Renal pelvis (tissue), 4 donors: ENCODE measurements around the gene PHPT1. TPM values are rescaled to one million over a fixed set of nuclear protein-coding genes. Genes with fewer than 3 reads are reported as not detected.
"Not testable (repeated sequence)": the region's sequence is repeated elsewhere in the genome, so short reads cannot be mapped to it uniquely, and the experiment has no call there.

Source experiments
- DNase-seq: peaks from one replicate; pipeline ENCODE4 v3.0.0-alpha.2; 2013
- polyA plus RNA-seq, 3 donors: library from polyadenylated mRNA; unstranded; fragments of 120-200 nt; gene quantifications; one replicate each; pipeline ENCODE4 v1.2.1, GENCODE V29; 2013; ENCODE audit not compliant: insufficient read length in 3 of 3

PHPT1 gene
- polyA plus RNA-seq, 3 donors = 82.5 to 120 (median 115) TPM

DNA sequence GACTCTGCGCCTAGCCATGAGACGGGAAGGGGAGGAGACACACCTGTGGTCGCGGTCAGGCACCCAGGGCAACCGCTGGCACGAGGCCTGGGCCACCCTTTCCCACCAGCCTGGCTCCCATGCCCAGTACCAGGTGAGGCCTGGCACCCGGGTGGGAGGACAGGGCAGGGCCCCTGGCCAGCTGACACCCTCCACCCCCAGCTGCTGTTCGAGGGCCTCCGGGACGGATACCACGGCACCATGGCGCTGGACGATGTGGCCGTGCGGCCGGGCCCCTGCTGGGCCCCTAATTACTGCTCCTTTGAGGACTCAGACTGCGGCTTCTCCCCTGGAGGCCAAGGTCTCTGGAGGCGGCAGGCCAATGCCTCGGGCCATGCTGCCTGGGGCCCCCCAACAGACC is 8.0 kb downstream of the PHPT1 start:
- no peak for DNase-seq

DNA sequence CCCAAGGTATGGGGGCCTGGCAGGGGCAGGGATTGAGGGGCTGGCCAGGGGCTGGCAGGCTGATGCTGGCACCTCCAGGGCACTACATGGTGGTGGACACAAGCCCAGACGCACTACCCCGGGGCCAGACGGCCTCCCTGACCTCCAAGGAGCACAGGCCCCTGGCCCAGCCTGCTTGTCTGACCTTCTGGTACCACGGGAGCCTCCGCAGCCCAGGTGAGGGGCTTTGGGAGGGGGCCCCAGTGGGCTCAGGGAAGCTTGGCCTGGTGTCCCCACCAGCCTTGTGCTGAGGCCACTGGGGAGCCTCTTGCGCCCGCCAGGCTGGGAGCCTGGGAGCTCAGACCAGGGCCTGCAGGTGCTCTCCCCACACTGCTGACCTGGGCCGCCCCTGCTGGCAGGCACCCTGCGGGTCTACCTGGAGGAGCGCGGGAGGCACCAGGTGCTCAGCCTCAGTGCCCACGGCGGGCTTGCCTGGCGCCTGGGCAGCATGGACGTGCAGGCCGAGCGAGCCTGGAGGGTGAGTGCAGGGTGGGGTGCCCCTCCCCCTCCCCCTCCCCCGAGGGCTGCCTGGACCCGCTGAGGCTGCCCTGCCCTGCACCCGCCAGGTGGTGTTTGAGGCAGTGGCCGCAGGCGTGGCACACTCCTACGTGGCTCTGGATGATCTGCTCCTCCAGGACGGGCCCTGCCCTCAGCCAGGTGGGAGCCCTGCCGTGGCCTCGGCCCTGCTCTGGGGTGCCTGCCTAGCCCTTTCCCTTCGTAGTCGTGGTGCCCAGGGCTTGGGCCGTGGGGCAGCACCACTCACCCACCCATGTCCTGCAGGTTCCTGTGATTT is 8.6 kb downstream of the PHPT1 start:
- DNase-seq = no peak

DNA sequence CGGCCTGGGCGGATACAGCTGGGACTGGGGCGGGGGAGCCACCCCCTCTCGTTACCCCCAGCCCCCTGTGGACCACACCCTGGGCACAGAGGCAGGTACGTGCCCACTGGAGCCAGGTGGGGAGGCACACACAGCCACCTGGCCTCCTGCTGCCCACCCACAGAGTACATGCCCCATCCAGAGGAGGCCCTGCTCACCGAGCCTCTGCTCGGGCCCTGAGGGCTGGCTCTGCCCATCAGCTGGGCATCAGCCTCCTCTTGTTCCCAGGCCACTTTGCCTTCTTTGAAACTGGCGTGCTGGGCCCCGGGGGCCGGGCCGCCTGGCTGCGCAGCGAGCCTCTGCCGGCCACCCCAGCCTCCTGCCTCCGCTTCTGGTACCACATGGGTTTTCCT is 9.2 kb downstream of the PHPT1 start:
- no peak for DNase-seq

DNA sequence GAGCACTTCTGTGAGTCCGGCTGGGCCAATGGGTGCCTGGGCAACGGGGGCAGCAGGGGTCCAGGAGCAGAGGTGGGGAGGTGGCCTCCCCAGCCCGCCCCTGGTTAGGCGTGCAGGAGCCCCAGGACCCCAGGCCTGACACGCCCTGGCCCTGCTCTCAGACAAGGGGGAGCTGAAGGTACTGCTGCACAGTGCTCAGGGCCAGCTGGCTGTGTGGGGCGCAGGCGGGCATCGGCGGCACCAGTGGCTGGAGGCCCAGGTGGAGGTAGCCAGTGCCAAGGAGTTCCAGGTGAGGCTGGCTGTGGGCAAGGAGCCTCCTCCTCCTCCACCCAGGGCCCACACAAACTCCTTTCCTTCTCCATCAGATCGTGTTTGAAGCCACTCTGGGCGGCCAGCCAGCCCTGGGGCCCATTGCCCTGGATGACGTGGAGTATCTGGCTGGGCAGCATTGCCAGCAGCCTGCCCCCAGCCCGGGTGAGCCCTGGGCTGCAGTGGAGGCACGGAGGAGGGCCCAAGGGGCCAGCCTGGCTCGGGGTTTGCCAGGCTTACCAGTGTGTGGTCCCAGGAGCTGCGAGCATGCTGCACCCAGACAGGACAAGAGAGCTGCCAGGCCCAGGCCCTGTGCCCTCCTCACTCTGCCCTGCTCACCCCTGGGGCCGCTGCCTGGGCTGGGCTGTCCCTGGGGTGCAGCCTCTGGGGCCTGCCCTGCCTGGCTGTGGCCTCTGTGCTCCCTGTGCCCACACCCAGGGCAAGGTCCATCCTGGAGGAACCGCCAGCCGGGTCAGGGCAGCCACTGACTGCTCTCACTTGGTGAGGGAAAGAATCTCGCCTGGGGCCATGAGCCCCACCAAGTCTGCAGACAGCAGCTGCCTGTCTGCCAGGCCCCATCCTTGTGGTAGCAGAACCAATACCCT is 9.9 kb downstream of the PHPT1 start:
- no peak for DNase-seq

DNA sequence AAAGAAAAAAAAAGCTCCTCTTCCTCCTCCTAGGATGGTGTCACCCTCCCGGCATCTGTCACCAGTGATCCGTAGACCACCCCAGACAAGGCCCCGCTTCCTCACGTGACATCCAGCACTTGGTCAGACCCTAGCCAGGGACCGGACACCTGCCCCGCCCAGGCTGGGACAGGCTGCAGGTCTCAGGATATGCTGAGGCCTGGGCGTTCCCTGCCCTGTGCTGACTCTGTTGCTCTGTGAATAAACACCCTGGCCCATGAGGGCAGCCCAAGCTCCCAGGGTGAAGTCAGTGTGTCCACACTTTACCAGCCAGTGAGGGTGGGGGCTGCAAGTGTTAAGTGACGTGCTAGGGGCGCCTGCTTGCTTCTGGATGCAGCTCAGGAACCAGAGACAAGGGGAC is 11.3 kb downstream of the PHPT1 start:
- no peak for DNase-seq

DNA sequence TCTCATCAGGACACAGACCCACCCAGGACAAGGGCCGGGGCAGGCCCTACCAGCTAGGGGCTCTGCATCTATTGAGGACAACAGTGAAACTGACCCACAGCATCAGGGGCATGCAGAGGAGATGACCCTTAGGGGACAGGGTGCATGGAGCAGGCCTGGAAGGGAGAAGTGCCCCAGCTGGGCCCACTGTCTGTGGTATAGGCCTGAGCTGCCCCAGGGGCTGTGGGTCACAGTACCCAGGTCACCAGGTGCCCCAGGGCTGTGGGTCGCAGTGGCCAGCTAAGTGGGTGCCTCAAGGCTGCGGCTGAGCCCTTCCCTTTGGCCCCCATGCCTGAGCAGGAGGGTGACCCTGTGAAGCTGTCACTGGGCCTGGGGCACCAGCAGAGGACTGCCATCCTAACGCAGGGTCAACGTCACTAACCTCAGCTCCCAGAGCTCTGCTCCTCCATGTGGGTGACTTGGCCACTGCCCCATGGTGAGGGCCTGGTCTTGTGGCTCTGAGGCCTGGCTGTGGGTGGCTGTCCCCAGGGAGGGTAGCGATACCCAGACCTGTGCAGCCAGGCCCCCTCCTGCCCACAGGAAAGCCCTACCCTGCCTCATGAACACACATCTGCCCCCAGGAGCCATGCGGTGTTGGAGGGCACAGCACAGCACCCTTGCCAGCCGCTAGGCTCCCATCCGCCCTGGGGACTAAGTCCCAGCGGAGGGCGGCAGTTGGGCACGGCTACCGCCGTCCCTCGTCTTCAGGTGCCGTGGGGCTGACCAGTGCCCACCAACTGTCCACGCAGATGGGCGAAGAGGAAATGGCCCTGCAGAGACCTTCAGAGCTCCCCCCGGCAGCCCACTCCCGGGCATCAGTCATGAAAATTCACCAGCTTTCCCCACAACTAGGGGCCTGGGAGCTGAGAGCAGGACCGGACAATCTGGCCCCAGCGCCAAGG is 12.0 kb downstream of the PHPT1 start:
- no peak for DNase-seq

DNA sequence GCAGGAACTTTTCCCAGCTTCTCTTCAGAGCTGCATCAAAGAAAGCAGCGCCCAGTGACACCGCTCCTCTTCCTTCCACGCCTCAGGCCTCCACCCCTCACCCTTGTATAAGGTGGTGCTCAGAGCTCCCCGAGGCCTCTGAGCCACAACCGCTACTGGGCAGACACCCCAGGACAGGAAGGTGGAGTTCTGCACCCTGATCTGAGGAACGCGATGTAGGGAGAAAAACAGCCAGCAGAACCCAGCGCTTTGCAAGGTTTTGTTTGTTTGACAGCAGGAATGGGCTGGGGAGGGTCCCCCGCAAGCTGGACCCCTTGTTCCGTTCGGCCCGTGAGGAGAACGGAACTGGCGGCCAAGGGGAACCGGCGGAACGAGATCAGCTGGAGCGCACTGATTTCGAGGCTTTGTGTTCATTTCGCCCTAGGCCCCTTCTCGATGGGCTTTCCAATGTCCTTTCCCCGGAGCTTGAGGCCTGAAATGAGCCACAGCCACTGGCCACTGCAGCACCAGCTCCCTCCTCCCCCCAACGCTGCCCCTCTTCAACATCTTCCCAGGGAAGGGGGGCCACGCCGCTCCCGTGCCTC is 12.8 kb downstream of the PHPT1 start:
- DNase-seq = no peak

DNA sequence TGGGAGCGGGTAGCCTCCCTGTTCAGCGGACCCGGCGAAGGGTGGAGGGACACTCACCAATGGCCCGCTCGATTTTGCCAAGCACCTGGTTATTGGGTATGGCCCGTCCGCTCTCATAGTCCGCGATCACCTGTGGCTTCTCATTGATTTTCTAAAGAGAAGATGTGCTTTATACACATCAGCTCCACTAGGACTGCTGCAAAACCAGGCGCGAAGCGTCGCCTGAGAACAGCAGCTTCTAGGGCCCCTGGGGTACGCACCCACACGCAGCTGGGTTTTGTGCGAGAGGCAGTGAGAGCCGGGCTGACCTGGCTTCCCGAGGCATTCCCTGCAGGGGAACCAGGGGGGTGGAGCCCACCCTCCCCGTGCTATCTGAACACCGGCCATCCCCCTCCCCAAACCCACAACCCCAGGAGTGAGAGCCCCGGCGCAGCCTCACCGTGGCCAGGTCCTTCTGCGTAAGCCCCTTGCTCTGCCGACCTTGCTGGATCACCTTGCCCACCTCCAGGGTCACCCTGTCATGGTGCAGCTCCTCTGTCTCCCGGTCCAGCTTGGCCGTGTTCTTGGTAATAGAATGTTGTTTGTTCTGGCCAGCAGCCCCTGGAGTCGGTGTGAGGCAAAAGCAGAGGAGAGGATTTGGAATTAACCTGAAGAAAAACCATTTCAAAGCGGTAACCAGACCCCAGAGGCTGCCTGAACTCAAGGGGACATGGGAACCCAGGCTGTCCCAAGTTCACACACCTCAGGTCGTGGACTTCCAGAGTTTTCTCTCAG is 13.8 kb downstream of the PHPT1 start:
- DNase-seq = no peak

DNA sequence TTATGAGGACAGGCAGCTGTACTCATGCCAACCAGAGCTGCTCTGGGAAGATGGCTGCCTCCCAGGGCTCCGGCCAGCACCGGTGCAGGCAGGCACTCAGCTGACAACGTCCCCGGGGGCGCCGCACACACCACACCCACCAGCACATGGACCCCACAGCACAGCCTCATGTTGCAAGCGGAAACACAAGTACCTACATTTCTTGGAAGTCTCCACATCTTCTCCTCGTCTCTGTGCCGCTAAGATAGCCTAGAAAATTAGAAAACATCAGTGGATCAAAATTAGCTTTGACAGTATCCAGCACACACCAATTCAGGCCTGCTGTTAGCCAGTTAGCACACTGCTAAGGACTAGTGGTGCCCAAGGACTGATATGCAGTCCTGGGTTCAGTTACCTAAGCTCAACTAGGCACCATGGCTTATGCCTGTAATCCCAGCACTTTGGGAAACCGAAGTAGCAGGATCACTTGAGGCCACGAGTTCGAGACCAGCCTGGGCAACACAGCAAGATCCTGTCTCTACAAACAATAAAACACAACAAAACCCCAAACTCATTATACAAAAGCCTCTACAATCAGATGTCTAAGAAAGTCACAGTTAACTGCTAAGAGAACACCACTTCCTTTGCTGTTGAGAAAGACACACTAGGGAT is 14.5 kb downstream of the PHPT1 start:
- DNase-seq = no peak

DNA sequence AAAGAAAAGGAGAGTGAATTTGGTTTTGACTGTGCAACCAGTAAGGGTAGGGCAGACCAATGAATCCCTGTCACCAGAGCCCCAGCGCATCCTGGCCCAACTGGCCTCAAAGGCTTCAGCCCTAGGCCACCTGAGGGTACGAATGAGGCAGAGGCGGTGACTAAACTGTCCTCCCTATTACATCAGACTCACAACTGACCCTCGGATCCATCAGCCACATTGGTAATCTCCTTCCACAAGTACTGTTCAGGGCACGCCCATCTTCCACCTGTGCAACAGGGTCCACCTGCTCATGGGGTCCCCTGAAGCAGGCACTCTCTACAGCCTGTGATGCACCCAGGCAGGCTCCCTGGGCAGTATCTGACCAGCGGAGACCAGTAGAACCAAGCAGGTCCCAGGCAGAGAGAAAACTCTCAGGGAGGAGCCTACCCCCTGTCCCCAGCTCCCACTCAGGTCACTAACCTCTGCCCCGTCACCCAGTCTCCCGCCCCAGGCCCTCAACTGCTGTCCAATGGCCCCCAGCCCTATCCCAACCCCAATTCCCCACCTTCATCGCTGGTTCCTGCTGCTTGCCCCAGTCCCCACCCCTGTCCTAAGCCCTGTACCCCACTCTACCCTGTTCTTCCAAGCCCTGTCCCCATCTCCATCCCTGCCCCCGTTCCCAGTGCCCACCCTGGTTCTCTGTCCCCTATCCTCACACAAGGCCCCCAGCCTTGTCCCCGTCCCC is 16.0 kb downstream of the PHPT1 start:
- no peak for DNase-seq

DNA sequence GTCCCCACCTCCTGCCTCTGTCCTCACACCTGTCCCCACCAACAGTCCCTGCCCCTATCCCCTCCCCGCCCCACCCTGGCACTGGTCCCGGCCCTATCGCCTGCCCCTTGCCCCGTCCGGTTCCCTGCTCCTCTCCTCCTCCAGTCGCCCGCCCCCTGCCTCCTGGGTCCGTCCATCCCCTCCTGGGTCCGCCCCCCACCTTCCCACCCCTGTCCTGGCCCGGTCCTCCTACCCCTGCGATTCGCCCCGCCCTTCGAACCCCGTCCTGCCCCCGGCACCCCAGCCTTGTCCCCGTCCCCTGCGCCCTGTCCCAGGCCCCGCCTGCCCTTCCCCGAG is 16.5 kb downstream of the PHPT1 start:
- DNase-seq = no peak

DNA sequence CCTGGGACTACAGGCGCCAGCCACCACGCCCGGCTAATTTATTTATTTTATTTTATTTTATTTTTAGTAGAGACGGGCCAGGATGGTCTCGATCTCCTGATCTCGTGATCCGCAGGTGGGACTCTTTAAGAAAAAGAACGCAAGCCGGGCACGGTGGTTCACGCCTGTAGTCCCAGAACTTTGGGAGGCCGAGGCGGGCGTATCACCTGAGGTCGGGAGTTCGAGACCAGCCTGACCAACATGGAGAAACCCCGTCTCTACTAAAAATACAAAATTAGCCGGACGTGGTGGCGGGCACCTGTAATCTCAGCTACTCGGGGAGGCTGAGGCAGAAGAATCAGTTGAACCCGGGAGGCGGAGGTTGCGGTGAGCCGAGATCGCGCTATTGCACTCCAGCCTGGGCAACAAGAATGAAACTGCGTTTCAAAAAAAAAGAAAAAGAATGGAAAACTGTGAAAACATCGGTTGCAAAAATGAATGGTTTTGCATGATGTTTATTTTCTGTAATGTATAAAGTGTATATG is 17.8 kb downstream of the PHPT1 start:
- DNase-seq = not testable (repeated sequence)

DNA sequence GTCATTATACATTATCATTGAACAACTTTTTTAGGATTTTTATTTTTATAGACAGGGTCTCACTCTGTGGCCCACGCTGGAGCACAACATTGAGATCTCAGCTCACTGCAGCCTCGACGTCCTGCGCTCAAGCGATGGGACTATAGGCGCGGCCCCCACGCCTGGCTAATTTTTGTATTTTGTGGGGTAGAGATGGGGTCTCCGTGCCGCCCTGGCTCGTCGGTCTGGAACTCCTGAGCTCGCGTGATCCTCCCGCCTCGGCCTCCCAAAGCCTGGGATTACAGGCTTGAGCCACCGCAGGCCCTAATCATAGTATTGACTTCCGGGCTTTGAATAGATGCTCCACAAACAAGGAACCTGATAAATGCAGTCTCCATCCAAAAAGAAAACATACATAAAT is 18.3 kb downstream of the PHPT1 start:
- DNase-seq = no peak

DNA sequence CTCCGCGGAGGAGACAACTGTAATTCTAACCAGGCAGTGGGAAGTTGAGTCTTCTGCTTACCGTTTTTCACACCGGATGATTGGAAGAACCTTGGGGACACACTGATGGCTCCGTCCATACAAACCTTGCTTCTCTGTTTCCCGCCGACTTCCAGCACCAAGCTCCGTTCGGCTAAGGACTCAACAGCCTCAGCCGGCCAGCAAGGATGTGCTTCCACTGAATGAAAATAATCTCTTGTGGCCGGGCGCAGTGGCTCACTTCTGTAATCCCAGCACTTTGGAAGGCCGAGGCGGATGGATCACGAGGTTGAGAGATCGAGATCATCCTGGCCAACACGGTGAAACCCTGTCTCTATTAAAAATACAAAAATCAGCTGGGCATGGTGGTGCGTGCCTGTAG is 18.7 kb downstream of the PHPT1 start:
- DNase-seq = no peak

DNA sequence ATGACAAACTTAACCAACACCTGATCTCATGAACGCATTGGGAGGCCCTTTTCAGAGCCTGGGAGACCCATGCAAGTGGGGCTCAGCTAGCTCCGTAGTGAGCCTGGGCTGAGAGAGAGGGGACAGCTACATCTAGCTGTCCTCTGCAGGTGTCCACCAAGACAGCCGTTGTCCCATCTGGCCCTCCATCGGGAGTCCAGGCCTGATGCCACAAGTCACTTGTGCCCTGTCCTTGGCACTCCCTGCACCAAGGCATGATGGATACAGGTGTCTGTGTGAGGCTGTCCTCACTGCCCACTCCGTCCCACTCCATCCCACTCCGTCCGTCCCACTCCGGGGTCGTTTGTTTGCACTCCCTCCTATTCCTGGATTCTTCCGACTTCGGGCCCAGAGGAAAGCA is 19.4 kb downstream of the PHPT1 start:
- no peak for DNase-seq

DNA sequence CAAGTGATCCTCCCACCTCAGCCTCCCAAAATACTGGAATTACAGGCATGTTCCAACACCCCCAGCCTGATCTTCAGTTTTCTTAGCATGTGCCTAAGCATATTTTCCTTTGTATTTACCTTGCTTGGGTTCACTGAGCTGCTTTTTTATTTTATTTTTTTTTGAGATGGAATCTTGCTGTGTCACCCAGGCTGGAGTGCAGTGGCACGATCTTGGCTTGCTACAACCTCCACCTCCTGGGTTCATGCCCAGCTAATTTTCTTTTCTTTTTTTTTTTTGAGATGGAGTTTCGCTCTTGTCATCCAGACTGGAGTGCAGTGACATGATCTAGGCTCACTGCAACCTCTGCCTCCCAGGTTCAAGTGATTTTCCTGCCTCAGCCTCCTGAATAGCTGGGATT is 20.4 kb downstream of the PHPT1 start:
- DNase-seq = not testable (repeated sequence)

DNA sequence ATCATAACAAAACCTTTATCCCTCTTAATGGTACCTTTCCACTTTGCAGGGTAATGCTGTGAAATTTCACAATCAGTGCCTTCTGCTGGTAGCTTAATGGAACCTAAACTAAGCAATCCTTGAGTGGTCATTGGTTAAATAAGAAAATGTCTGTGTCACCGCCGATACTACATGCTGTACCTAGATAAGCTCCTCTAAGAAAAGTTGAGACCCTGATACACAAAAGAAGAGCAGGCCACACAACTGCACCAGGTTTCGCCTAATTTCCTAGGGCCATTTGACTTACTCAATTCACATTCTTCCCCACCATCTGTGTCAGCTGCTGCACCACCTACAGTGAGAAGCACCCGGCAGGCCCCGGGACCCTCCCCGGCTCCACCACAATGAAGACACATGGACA is 25.9 kb downstream of the PHPT1 start:
- DNase-seq = no peak

DNA sequence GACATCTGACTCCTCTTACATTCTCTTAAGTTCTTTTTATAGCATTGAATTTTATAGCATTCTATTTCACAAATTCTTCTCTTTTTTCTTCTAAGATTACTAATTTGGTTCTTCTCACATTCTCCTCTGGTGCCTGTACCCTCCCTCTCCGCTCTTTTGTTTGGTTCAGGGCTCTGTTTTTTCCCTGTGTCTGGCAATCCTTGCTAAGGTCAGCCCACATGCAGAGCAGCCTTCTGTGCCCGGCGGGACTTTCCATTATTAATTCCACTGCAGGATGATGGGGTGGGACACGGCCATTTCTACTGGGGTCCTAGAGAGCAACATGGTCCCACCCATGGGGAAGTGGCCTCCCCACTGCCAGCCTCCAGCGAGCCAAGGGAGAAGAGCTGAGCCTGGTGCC is 27.3 kb downstream of the PHPT1 start:
- no peak for DNase-seq

DNA sequence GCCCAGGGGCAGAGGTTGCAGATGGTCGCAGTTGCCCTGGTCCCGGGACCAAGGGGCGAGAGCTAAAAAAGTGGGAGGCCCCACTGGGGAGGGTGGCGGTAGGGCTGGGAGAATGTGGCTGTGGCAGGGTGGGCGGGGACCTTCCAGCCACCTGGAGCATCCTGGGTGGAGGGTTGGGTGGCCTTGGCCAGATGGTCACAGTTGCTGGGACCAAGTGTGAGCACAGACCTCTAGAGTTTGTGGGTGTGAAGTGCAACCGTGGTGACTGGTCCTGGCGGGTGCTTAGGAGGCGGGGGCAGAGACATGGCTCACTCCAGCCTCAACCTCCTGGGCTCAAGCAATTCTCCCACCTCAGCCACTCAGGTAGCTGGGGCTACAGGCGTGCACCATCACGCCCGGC is 31.4 kb downstream of the PHPT1 start:
- DNase-seq = no peak
